HG03025 (cell line): ENCODE results near the gene NF1.
"Not testable (repeated sequence)": the region's sequence is repeated elsewhere in the genome, so short reads cannot be mapped to it uniquely, and the experiment has no call there.

Experiments used
- ATAC-seq: cut with Tn5 transposase; IDR thresholded peaks from one replicate; pipeline ENCODE4 v1.9.1; 2021; ENCODE audit warnings: mild to moderate bottlenecking, moderate library complexity; ENCODE audit not compliant: unreplicated experiment, low FRiP score

The NF1 gene

DNA sequence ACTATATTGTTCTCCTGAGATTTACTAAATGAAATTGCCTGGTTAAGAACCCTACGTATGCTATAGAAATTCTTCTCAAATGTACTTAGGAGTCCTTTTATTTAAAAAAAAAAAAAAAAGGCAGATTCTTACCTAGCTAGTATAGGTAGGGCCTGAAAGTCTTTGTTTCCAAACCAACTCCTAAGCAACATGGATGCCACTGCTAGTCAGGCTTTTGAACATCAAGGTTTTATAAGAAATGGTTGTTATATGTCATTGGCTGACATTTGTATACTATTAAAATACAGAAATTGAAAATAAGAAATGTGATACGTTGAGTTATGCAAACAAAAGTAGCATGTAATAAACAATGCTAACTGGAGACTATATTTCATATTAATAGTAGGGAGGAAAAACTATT is 225.5 kb downstream of the NF1 start:
- ATAC-seq: no peak

DNA sequence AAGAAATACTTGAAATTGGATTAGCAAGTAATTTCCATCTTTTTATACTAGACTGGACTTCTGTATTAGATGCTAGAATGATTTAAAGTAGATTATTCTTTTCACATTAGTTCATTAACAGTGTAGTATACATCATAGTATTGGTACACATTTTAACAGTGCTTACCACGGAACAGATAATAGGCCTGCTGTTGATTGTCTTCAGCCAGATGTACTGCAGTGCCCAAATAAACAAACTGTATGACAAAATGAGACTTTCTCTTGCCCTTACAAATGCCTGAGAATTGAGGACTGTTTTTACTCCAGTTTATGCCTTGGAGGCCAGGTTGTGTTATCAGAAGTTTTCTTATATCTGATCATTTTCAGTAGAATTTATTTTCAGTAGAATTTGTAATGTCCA is 226.0 kb downstream of the NF1 start:
- no peak for ATAC-seq

DNA sequence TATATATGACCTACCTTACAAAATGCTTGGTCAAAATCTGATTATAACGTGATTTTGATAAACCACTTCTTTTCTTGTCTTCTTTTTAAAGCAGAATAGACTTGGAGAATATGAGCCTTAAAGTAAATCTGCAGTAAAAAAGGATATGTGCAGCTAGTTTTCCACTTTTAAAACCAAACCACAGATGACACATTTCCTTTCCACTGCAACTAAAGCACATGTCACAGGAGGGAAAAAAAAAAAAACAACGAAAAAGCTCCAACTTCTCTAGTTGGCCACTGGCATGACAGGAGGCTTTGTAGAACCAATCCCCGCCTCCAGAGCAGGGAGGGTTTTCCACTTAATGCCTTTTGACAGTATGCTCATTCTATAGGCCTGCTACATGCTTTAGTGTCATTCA is 226.7 kb downstream of the NF1 start, which contains the start of gene EVI2A:
EVI2A (minus strand) TSS at position 142 of the 400 bp plus-strand sequence. CDS start 2,609 bp downstream, outside the sequence.
- no peak for ATAC-seq

DNA sequence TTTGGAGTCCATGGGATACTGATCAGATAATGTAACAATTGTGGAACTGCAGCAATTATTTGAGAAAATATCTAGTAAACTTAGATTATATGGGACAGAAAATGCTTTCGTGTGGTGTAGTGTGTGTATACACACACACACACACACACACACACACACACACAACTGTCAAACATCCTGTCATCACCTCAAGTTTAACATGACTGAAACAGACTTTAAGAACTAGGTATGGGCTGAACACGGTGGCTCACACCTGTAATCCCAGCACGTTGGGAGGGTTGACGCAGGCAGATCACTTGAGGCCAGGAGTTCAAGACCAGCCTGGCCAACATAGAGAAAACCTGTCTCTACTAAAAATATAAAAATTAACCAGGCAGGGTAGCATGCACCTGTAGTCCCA is 227.2 kb downstream of the NF1 start:
- ATAC-seq: no peak

DNA sequence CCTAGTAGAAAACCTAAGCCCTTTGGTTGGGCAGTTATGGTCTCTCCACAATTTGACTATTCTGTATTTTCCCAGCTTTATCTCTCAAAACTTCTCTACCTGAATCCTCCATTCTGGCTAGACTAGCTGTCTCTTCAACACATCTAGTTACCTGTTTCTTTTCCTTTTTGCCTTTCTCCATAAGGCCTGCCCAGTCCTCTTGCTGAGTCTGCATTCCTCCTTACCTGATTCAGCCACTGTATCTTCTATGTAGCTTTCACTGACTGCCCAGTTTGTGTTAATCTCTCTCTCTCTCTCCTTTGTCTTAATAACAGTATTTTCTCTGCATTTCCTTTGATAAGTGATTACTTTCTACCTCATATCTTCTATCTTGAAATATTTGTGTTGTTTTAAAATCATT is 228.8 kb downstream of the NF1 start:
- ATAC-seq: no peak

DNA sequence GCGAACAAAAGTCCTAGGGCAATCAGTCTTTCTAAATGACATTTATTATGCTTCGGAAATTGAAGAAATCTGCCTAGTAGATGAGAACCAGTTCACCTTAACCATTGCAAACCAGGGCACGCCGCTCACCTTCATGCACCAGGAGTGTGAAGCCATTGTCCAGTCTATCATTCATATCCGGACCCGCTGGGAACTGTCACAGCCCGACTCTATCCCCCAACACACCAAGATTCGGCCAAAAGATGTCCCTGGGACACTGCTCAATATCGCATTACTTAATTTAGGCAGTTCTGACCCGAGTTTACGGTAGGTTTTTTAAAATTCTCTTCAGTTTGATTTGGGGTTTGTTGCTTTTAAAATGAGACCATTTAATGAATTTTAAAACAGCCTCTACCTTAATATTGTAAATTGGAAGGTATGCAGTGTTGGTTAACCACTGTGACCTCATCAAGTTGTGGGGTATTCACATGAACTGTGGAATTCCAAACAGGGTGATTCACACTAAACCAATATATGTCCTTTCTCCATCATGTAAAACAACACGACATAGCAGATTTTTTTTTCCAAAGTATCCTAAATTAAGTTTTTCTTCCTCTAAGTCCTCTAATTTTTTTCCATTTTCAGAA is 232.9 kb downstream of the NF1 start:
- no peak for ATAC-seq

DNA sequence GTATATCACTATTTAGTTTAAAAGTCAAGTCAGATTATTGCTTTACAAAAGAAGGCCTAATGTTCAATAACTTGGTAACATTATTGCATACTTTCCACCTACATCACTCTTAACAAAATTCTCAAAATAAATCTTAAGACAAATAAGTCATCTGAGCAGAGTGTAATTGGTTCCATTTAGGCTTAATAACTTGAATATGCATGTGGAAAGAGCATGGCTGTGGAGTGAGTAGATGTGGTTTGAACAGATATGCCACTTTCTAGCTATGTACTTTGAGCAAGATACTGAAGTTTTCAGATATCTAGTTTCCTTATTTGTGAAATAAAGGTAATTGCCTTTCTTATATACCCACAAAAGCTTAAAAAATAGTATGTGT is 233.4 kb downstream of the NF1 start:
- no peak for ATAC-seq

DNA sequence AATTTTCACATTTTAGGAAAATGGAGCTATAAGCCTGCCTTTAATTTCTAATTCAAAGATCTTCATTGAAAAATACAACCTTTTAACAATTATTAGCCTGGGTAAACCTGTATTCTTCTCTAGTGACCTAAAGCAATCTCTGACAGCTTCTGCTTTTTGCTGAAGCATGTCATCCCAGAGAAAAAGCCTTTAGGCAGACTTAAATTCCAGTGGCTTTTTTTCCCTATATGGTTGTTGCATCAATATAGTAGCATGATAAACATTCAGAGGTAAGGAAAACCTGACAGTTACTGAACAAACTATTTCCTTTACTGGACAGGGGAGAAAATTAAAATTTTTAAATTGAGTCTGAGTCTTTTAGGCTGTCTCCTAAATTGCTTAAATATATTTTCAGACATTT is 234.4 kb downstream of the NF1 start:
- ATAC-seq: no peak

DNA sequence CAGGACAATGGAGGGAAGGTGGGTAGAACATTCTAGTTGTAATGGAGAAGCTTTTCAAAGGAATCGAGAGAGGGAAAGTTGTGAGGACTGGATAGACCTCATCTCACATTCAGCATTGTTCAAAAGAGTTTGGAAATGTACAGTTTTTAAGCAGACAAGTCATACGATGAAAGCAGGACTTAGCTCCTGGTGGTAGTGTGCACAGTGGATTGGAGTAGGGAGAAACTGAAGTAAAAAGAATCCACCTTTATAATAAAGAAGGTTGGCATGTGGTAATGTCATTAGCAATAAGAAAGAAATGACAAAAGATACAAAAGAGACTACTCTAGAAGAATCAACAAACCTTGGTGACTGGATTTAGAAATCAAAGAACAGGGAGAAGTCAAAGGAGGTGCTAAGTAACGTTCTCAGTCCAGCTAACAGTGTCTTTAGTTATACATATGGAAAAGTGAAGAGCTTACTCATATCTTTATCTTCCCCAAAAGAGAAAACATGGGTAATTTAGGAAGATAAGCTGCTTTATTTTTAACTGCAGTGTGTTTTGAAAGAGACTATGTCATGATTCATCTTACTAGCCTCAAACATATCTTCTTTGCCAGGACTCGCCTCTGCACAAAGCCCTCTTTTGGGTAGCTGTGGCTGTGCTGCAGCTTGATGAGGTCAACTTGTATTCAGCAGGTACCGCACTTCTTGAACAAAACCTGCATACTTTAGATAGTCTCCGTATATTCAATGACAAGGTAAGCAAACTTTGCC is 245.3 kb downstream of the NF1 start:
- ATAC-seq: no peak

DNA sequence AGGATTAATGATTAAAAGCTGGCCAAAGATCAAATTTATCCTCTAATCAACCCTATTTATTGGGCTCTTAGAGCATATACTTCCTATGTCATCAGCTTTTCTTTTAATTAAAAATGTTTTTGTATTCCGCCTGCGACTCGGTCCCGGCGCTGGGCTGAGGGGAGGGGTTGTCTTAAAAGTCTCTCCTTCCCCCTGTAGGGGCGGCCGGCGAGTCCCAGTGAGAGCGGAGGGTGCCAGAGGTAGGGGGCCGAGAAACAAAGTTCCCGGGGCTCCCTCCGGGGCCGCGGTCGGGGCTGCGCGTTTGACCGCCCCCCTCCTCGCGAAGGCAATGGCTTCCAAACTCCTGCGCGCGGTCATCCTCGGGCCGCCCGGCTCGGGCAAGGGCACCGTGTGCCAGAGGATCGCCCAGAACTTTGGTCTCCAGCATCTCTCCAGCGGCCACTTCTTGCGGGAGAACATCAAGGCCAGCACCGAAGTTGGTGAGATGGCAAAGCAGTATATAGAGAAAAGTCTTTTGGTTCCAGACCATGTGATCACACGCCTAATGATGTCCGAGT is 250.5 kb downstream of the NF1 start:
- not testable (repeated sequence) for ATAC-seq

DNA sequence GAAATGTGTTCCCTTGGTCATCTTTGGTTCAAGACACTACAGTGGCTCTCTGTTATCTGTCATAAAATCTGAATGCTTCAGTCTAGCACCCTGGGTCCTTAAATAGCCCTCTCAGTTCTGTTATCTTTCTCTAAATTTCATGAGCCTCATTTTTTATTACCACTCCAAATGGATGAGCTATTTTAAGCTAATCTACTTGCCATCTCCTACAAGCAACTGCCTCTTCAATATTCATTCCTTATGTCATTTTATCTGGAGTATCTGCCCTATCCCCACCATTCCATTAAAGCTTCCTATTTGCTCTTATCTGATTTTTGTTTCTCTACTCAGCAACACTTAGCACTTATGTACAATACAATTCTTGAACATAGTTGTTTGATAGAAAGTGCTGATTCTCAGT is 254.7 kb downstream of the NF1 start:
- no peak for ATAC-seq

DNA sequence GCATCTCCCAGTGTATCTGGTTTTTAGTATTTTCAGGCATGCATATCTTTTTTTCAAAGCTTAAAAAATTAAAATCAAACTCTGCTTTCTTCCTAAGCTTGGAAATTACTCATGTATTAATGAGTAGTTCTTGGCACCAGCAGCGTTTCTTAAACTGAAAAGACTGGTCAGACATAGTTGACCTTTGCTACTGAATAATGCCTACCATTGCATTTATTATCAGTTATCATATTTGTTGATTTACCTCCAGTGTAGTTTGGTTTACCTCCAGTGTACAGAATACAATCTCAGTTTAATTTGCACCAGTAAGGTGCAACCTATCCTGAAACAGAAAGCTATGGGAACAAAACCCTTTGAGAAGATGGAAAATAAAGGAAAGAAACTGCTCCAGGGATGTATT is 261.2 kb downstream of the NF1 start:
- no peak for ATAC-seq

DNA sequence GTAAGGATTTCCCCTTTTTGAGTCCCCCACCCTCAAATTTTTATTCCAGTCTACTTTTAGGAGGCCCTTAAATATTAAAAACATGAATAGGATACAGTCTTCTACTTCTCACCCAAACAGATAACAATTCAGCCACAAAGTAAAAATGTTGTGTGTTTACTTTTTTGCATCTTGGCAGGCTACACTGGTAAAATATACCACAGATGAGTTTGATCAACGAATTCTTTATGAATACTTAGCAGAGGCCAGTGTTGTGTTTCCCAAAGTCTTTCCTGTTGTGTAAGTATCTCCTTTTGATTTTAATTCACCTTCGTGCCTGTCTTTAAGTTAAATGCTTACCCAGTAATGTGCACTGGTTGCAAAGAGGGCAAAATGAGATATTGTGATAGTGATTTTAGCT is 262.3 kb downstream of the NF1 start:
- ATAC-seq: no peak

DNA sequence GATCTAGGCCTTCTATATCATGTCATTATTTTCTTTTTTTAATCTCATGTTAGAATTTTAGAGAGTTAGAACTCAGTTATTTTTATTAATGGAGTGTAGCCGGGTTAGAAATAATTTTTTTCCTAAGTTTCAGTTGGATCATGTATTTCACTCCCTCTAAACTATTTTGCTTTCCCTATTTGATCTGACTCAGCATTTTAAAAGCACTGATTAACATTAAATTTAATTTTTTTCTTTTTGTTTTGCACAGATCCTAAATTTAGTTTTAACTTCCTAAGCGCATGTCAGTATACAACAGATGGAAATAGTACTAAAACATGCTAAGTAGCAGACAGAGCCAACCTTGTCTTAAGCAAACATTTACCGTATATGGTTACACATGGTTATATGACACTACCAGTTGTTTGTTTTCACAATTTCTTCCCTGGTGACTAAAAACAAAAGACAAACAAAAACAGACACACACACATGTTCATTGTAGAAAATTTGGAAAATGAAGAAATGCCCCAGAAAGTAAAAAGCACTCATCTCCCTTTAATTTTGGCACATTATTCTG is 263.1 kb downstream of the NF1 start:
- no peak for ATAC-seq

DNA sequence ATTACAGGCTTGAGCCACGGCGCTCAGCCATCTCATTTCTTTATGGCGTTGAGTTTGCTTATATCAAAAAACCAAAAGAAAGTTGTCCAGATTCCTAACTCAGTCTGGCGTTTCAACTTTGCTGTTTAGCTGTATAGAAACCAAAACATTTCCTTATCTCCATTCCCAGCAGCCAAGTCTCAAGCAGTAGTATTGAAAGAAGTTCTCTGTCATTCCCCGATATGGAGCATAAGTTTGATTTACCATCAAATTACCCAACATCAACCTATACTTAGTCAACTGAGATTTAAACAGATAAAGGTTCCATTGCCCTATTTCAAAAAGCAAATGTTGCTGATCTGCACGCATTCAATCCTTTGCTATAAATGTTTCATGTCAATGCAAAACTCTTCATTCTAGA is 269.2 kb downstream of the NF1 start:
- ATAC-seq: no peak

DNA sequence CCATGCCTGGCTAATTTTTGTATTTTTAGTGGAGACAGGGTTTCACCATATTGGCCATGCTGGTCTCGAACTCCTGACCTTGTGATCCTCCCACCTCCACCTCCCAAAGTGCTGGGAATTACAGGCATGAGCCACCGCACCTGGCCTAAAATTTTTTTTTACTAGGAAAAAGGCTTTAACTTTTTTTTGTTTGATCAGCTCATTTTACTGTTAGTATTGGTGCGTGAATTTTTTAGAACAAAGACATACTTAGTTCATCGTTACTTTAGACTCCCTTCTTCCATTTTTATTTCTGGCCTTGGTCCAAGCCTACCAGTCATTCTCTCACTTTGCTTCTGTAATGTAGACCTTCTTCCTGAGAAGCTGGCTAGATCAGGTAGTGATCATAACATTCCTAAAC is 271.3 kb downstream of the NF1 start:
- no peak for ATAC-seq

DNA sequence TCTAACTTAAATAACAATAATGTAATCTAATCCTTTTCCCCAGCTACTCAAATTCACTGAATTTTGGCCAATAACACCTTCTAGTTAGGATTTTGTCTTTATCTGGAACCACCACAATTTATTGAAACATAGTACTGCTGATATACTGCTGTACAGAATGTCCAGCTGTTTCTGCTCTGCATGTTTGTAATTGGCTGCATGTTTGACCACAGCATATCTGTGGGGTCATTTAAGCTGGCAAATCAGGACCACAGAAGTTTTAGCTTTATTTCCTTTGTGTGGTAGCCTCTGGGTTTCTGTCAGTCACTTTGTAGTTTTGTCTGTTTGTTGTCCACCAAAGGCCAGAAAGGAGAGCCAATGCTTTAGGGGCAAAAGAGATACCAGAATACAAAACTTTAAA is 274.5 kb downstream of the NF1 start:
- no peak for ATAC-seq

DNA sequence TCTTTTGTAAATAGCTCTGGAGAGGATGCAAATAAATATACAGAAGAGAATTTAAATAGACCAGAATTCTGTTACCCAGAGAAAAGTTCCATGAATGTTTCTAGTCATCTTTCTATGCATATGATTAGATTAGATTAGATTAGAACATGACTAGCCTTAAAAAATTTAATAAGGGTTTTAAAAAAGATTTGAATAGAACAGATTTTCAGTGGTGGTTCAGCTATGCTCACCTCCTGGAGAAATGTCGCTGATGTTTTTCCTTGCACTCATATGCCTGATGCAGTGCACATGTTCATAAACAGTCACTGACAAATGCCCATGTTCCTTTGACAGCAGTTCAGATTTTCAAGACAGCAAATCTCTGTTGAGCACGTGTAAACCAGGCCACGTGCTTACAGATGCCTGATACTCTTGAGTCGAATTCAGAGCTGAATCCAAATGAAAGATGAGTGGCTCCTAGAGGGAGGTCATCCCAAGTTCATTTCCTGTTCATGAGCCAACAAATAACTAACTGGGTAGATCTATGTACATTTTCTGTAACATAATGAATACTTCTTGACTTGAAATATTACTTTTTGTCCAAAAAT is 276.8 kb downstream of the NF1 start:
- ATAC-seq: no peak

DNA sequence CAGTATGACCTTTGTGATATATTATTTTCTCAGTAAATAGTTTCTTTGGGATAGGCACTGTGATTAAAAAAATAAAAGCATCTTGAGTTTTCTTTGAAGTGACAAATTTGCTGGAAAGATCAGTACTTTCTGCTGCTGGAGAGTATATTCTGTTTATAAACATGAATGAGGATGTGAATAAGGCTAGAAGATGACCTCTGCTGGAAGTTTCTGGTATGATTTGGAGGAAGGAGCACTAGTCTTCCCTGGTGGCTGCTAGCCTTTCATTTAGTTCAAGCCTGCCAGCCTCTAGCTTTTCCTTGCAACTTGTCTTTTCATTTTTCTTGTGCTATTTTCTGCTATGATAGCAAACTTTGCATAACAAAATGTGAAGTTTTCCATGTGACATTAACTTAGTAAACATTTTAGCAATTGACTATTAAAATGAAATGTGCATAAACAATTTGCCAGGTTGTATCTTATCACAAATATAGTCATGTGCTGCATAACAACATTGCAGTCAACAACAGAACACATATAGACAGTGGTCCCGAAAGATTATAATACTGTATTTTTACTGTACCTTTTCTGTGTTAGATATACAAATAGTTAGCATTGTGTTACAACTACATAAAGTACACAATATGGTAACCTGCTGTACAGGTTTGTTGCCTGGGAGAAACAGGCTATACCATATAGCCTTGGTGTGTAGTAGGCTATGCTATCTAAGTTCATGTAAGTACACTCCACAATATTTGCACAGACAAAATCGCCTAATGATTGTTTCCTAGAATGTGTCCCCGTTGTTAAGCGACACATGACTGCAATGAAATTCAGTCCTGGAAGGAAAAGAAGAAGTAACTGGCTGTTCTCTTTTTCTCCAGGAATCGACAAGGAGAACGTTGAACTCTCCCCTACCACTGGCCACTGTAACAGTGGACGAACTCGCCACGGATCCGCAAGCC is 278.6 kb downstream of the NF1 start:
- no peak for ATAC-seq

DNA sequence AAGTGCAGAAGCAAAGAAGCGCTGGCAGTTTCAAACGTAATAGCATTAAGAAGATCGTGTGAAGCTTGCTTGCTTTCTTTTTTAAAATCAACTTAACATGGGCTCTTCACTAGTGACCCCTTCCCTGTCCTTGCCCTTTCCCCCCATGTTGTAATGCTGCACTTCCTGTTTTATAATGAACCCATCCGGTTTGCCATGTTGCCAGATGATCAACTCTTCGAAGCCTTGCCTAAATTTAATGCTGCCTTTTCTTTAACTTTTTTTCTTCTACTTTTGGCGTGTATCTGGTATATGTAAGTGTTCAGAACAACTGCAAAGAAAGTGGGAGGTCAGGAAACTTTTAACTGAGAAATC is 279.3 kb downstream of the NF1 start:
- no peak for ATAC-seq
